ENCODE results near the gene ADAM8. TPM values are rescaled to one million over a fixed set of nuclear protein-coding genes. Genes with fewer than 3 reads are reported as not detected.

The ADAM8 gene
- polyA plus RNA-seq, 1 of the 3 experiments (the other 2 are of a cell fraction), result 1.7 TPM

- Histone ChIP-seq H3K36me3 (replicated peaks in 1 of 2; ENCODE audit: control insufficient read depth in 1 of 2, insufficient read depth in 2 of 2, low read length in 1 of 2) (peaks cover 0 to under 1% of the 10 kb centered on the region in 2 experiments), H3K4me3 (ENCODE audit: low read depth in 2 of 2, low read length in 1 of 2) (no peak overlapping the region), H3K4me1 (ENCODE audit: control insufficient read depth in 1 of 2, insufficient read depth in 2 of 2, low read depth in 1 of 2, low read length in 1 of 2) (no peaks in the 10 kb centered on the region; a peak in 1 of 4 replicates), H3K79me2 (ENCODE audit: insufficient read depth) (no peaks in the 10 kb centered on the region), H3K27me3 (ENCODE audit: insufficient read depth) (no peaks in the 10 kb centered on the region), H4K20me1 (ENCODE audit: insufficient read depth) (no peaks in the 10 kb centered on the region; the same call in 1 of the 2 replicates), H3K9ac (no peak overlapping the region), H3K27ac (ENCODE audit: low read depth in 2 of 2, low read length in 1 of 2) (no peak overlapping the region), H2AFZ (ENCODE audit: low read depth) (no peak overlapping the region), H3K9me2 (no peaks in the 10 kb centered on the region), H3F3A (replicated peaks; ENCODE audit: insufficient read depth) (no peaks in the 10 kb centered on the region), H3K4me2 (no peak overlapping the region), H3K9me3 (no peaks in the 10 kb centered on the region)
- DNase-seq, result no peak
- WGBS (ENCODE audit: low lambda C conversion rate), result 75% methylated on average over 7 of the region's 25 CpGs
- no peak for TF ChIP-seq RCOR1 (IDR thresholded peaks at IDR 0.05; ENCODE audit: low read length)
- TF ChIP-seq, protein P1, sequence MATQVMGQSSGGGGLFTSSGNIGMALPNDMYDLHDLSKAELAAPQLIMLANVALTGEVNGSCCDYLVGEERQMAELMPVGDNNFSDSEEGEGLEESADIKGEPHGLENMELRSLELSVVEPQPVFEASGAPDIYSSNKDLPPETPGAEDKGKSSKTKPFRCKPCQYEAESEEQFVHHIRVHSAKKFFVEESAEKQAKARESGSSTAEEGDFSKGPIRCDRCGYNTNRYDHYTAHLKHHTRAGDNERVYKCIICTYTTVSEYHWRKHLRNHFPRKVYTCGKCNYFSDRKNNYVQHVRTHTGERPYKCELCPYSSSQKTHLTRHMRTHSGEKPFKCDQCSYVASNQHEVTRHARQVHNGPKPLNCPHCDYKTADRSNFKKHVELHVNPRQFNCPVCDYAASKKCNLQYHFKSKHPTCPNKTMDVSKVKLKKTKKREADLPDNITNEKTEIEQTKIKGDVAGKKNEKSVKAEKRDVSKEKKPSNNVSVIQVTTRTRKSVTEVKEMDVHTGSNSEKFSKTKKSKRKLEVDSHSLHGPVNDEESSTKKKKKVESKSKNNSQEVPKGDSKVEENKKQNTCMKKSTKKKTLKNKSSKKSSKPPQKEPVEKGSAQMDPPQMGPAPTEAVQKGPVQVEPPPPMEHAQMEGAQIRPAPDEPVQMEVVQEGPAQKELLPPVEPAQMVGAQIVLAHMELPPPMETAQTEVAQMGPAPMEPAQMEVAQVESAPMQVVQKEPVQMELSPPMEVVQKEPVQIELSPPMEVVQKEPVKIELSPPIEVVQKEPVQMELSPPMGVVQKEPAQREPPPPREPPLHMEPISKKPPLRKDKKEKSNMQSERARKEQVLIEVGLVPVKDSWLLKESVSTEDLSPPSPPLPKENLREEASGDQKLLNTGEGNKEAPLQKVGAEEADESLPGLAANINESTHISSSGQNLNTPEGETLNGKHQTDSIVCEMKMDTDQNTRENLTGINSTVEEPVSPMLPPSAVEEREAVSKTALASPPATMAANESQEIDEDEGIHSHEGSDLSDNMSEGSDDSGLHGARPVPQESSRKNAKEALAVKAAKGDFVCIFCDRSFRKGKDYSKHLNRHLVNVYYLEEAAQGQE (IDR thresholded peaks at IDR 0.05; ENCODE audit: low read depth, low read length), result no peak
- TF ChIP-seq FOXM1 (IDR thresholded peaks at IDR 0.05; ENCODE audit: low read depth), result no peak
- no peak for TF ChIP-seq GABPA (IDR thresholded peaks at IDR 0.05; ENCODE audit: low read depth)
- no peak for TF ChIP-seq FOSL2 (IDR thresholded peaks at IDR 0.05; ENCODE audit: borderline replicate concordance, low read depth)
- TF ChIP-seq TEAD4 (IDR thresholded peaks at IDR 0.05; ENCODE audit: borderline replicate concordance, insufficient read depth), result no peak
- no peak for TF ChIP-seq JUND (IDR thresholded peaks at IDR 0.05)
- TF ChIP-seq EP300 (IDR thresholded peaks at IDR 0.05; ENCODE audit: borderline replicate concordance in 1 of 2, low read depth in 1 of 2, low read length in 1 of 2), result no peak
- TF ChIP-seq CHD2 (IDR thresholded peaks at IDR 0.05; ENCODE audit: low read length, partially characterized antibody), result no peak
- TF ChIP-seq, protein P2, sequence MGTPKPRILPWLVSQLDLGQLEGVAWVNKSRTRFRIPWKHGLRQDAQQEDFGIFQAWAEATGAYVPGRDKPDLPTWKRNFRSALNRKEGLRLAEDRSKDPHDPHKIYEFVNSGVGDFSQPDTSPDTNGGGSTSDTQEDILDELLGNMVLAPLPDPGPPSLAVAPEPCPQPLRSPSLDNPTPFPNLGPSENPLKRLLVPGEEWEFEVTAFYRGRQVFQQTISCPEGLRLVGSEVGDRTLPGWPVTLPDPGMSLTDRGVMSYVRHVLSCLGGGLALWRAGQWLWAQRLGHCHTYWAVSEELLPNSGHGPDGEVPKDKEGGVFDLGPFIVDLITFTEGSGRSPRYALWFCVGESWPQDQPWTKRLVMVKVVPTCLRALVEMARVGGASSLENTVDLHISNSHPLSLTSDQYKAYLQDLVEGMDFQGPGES (IDR thresholded peaks at IDR 0.05; ENCODE audit: low read depth, low read length), result no peak
- no peak for TF ChIP-seq TAF1 (IDR thresholded peaks at IDR 0.05; ENCODE audit: borderline replicate concordance, low read depth, low read length)
- TF ChIP-seq USF1 (IDR thresholded peaks at IDR 0.05; ENCODE audit: borderline replicate concordance, low read depth), result no peak
- POLR2A ChIA-PET, result no interaction called here
- CTCF ChIA-PET, result interaction anchor here (1.5 kb wide), 1 partner anchor 34 kb away, joined by 4 read pairs; no protein-coding TSS in a partner anchor
Measured at GRCh38 chr10:133272964-133273420, 3.7 kb downstream of the ADAM8 start.
